Uterus (tissue), 2 donors: ENCODE data around the gene PLA2G4D.

ENCODE experiments used
- POLR2A ChIP-seq, 2 donors: fragments of 450-650 bp; IDR thresholded peaks; one replicate each; pipeline ENCODE4 v1.6.1; 2016; ENCODE audit warnings: antibody characterized with exemption in 2 of 2, mild to moderate bottlenecking in 1 of 2, moderate library complexity in 1 of 2
- TF ChIP-seq, protein P1 (sequence below), 4 experiments: fragments of 200-600 bp in 2 of 4; fragments of 450-650 bp in 2 of 4; sonication (generic) in 2 of 4; IDR thresholded peaks; one replicate each; pipeline ENCODE4 v1.5.1; 2016 to 2019; ENCODE audit warnings: antibody characterized with exemption in 4 of 4, mild to moderate bottlenecking in 2 of 4, moderate library complexity in 1 of 4

DNA sequence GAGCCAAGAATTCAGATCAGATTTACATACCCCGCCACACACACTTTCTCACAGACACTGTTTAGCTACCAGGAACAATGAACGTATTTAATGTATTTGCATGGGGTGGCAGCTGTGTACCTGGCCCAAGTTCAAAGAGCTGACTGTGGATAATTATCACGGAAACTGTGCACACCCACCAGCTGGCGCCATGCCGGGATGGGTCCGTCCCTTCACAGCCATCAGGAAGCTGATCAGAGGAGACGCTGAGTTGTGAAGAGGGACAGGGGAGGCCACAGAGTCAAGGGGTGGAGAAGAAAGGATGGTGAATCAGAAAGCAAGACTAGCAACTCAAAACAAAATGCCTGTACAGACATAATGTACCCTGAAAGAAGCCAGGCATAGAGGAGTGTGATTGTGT is 13.1 kb upstream of the PLA2G4D start:
- TF ChIP-seq, protein P1, sequence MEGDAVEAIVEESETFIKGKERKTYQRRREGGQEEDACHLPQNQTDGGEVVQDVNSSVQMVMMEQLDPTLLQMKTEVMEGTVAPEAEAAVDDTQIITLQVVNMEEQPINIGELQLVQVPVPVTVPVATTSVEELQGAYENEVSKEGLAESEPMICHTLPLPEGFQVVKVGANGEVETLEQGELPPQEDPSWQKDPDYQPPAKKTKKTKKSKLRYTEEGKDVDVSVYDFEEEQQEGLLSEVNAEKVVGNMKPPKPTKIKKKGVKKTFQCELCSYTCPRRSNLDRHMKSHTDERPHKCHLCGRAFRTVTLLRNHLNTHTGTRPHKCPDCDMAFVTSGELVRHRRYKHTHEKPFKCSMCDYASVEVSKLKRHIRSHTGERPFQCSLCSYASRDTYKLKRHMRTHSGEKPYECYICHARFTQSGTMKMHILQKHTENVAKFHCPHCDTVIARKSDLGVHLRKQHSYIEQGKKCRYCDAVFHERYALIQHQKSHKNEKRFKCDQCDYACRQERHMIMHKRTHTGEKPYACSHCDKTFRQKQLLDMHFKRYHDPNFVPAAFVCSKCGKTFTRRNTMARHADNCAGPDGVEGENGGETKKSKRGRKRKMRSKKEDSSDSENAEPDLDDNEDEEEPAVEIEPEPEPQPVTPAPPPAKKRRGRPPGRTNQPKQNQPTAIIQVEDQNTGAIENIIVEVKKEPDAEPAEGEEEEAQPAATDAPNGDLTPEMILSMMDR (IDR thresholded peaks at IDR 0.05), result no peak
- TF ChIP-seq POLR2A (IDR thresholded peaks at IDR 0.05), result no peak
